ENCODE data around the gene SART1.
"Not testable (repeated sequence)": the region's sequence is repeated elsewhere in the genome, so short reads cannot be mapped to it uniquely, and the experiment has no call there.

The SART1 gene

GRCh38 chr11:66002648-66003225 is 41.2 kb downstream of the SART1 start:
- DNase-seq = peak; percentile 61

GRCh38 chr11:66003291-66003690 is 41.8 kb downstream of the SART1 start:
- DNase-seq = no peak

- DNase-seq = no peak
Measured at GRCh38 chr11:66004186-66004585, 42.7 kb downstream of the SART1 start.

- no peak for DNase-seq
Measured at GRCh38 chr11:66006134-66006890, 44.8 kb downstream of the SART1 start.

DNA sequence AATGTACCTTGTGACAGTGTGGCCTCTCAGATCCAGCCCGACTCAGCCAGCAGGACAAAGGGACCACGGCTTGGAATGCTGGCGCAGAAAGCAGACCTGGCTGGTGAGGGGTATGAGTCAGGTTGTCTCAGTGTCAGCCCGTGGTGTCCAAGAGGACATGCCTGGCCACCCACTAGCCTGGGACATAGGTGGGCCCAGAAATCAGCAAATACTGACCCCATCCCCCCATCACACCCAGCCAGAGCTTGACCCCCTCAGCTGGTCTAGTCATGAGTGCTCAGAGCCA is 45.3 kb downstream of the SART1 start:
- DNase-seq = no peak

DNA sequence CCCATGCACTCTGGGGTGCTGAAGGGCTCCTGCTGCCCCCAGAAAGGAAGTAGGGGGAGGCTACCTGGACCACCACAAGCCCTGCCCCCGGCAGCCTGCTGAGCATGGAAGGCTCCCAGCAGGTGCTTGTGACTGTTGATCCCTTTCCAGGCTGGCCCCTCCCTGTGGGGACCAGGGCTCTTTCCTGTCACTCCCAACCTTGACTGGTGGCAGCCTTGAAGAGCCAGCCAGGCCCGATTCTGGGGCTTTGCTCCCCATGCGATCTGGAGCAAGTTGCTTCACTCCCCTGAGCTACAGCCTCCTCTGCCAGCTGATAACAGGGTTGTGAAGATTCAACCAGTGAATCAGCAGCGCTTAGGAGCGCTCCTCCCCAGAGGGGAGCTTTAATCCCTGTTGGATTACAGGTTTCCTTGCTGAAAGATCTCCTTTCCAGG is 45.7 kb downstream of the SART1 start:
- DNase-seq = no peak

- DNase-seq = no peak
Measured at GRCh38 chr11:66008095-66008467, 46.5 kb downstream of the SART1 start.

- DNase-seq = no peak
Measured at GRCh38 chr11:66008468-66009101, 47.1 kb downstream of the SART1 start.

DNA sequence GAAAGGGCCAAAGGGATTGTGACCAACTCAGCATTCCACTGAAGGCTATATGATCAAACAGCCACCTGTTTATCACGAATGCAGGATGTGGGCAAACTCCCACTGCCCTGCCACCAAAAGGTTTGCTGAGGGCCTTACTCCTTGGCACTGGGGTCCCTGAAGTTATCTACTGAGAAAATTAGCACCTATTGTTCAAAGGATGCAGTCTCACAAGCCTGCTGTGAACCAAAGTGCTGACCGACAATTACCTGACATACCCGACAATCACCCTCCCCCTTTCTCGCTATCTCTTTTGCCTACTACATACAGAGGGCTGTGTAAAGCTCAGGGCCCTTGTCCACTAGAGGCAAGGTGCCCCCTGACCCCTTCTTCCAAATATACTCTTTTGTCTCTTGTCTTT is 48.5 kb downstream of the SART1 start:
- not testable (repeated sequence) for DNase-seq

DNA sequence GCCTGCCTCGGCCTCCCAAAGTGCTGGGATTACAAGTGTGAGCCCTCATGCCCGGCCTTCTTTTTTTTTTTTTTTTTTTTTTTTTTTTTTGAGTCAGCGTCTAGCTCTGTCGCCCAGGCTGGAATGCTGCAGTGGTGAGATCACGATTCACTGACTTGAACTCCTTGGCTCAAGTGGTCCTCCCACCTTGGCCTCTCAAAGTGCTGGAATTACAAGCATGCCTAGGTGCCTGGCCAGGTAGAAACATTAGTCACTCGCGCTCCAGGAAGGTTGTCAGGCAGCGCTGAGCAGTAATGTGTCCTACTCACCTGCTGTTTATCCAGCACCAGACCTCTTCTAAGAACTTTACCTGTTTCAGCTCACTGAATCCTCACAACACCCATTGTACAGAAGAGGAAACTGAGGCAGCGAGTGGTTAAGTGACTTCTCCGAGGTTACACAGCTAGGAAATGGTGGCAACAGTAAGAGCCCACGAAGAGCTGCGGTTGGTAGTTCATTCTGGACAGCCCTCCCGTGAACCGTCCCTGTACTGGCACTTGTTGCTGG is 49.8 kb downstream of the SART1 start:
- peak; percentile 19 for DNase-seq

GRCh38 chr11:66011785-66012303 is 50.3 kb downstream of the SART1 start, which contains the start of gene CST6:
Gene CST6, plus strand, starts transcription at chr11:66012008. Its CDS starts 37 bp downstream, at chr11:66012045.
- no peak for DNase-seq

DNA sequence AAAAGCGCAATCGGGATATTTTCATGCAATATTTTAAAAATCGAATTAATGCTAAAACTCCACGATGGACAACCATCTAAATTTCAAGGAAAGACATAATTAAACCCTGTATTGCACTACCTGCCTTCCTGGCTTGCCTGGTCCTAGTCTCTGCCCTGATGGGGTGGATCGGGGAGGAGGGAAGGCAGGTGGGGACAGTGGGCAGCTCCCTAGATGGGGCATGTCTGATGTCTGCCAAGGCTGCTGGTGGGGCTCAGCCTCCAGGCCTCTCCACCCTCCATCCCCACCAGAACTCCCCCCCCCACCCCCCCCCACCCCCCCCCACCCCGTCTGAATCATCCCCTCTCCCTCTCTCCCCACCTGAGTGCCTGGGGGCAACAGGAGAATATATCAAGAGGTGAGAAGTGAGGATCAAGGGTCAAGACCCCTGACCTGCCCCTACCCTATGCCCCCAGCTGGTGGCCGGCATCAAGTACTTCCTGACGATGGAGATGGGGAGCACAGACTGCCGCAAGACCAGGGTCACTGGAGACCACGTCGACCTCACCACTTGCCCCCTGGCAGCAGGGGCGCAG is 50.9 kb downstream of the SART1 start:
- DNase-seq = no peak

DNA sequence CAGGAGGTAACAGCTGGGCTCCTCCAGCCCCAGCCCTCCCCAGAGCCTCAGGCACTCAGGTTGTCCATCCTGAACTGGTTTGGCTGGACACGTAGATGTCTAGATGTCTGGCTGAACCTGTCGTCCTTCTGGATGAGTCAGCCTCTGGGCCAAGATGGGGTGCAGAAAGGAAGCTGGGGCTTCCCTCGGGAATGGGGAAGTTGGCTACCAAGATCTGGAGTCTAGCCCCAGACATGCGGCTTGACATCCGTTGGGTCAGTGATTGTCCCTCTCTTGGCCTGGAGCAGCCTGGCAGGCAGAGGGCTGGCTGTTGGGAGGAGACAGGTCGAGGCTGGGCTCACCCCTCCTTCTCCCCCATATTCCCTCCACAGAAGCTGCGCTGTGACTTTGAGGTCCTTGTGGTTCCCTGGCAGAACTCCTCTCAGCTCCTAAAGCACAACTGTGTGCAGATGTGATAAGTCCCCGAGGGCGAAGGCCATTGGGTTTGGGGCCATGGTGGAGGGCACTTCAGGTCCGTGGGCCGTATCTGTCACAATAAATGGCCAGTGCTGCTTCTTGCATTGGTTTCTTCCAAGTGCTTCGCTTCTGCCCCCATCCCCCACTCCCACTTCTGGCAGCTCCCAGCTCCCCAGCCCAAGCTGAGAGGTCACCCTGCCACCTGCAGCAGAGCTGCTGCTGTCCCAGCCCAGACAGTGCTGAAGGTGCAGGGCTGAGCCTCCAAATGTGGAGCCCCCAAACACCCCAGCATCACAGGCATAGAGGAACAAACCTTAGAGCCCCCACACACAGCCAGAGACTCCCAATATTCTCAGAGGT is 51.6 kb downstream of the SART1 start:
- no peak for DNase-seq

GRCh38 chr11:66013762-66014100 is 52.2 kb downstream of the SART1 start:
- no peak for DNase-seq

DNA sequence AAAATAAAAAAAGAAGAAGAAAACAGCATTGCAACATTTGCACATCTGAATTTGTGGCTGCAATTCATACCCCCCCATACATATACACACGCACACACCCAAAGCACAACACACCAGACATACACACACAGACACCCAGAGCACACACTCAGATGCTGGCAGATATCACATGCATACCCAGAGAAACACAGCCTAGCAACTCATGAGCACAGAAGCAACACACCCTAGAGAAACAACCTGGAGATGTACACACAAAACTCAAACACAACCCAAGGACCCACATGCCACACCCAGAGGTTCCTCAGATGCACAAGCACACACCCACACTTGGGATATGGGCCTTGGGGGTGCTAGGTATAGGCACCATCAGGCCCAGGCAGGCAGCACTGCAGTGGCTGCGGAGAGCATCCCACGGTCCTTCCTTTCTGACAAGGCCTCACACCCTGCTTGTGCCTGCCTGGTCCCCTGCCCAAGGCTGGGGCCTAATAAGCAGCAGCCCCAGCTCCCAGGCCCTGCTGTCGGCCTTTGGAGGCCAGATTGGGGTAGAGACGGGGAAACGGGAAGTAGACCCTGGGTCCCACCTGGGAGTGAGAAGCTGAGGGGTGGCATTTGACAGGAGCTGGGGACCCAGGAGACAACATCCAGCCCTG is 53.4 kb downstream of the SART1 start:
- DNase-seq = no peak

DNA sequence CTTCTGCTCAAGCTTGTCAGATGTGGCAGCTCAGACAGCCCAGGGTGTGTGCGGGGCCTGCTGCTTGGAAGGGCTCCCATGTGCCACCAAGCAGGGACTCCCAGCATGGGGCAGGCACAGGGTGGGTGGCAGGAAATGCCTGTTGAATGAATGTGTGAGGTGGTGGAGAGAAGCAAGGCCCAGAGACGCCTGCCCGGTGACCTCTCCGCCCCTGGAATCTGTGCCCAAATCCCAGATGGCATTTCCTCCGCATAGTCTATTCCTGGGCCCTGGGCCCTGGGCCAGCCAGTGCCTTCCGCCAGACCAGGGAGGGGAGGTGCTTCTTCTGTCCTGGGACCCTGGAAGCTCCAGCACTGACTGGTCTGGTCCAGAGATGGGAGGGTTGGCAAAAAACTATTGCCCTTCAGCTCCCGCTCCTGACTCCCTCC is 53.9 kb downstream of the SART1 start:
- no peak for DNase-seq

DNA sequence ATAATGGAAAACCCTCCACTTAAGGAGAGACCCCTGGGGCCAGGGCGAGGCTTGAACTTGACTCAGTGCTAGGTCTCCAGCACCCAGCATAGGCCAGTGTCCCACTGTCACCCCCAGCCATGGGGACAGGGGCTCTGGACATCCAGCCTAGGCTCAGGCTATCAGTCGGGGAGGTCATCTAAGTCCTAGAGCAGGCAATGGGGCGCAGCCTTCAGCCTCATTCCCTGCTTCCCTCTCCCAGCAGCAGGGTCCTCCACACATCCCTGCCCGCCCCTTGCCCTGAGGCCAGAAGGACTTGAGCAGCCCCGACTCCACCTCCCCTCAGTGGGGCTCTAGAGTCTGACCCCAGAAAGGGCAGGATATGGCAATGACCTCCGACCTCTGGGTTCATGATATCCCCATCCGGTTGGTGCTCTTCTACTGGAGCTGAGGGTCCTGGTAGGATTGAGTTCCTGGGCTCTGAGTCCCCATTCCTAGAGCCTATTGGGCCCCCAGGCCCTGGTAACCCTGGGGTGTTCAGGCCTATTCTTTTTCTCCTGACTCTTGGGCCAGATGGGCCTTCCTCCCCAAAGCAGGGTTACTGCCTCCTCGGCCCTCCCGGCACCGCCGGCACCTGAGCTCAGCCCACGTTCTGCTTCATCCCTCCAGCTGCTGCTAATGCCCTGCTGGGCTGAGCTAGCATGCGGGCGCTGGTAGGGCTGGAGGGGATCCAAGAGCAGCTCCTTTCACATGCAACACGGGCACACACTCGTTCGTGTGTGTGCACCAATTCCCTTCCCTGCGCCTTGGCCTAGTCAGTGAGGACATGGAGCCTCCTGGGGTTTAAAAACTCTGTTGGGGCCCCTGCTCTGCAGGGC is 54.6 kb downstream of the SART1 start:
- DNase-seq = no peak

- DNase-seq = no peak
Measured at GRCh38 chr11:66016793-66017177, 55.3 kb downstream of the SART1 start.

DNA sequence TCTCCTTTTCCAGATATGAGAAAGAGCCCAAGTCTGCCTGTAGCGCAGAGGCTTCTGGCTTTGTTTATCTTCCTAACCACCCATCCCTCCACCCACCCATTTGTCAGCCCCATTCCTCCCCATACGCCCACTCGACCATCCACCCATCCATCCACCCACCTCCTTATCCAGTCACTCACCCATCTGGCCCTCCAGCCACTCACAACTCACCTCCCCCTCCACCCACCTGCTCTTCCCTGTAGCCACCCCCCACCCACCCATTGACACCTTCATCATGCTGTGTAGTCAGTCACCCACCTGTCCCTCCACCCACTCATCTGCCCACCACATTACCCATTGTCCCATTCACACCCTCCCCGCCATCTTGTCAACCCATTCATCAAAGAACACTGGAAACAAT is 55.8 kb downstream of the SART1 start:
- DNase-seq = no peak

DNA sequence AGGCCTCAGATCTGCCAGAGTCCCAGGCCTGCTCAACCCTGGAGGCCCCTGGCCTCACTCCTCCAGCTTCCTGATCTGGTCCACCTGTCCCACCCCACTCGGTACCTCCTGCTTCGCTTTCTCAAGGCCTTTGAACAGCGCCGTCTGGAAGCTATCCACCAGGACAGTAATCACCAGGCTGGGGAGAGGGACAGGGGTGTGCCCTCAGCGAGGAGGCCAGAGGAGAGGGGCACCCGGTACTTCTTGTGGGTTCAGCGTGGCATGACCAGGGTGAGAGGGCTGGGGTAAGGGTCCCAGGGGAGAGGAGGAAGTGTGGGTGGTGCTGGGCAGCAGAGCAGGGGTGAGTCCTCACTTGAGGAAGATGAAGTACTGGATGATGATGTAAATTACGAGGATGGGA is 58.7 kb downstream of the SART1 start:
- DNase-seq = no peak
